Liver (tissue), 3 donors: ENCODE data around the gene DNAH10.

ENCODE experiments used
- CTCF ChIP-seq: fragments of 150-350 bp; IDR thresholded peaks from 2 replicates; pipeline ENCODE4 v1.5.1; 2017; ENCODE audit warnings: improper control_type of control experiment, low read depth, low read length; ENCODE audit not compliant: missing input control
- JUND ChIP-seq, 2 donors: IDR thresholded peaks; 2 replicates each; pipeline ENCODE4 v1.6.1; 2016; ENCODE audit warnings: antibody characterized with exemption in 2 of 2
- MAX ChIP-seq: IDR thresholded peaks from 2 replicates; pipeline ENCODE4 v1.6.1; 2016; ENCODE audit warnings: antibody characterized with exemption
- NR2F2 ChIP-seq: IDR thresholded peaks from 2 replicates; pipeline ENCODE4 v1.6.1; 2016; ENCODE audit warnings: antibody characterized with exemption
- RAD21 ChIP-seq, 2 donors: IDR thresholded peaks; 2 replicates each; pipeline ENCODE4 v1.6.1; 2016; ENCODE audit warnings: antibody characterized with exemption in 2 of 2, mild to moderate bottlenecking in 2 of 2
- RXRA ChIP-seq, 2 donors: IDR thresholded peaks; 2 replicates each; pipeline ENCODE4 v1.6.1; 2017 to 2018; ENCODE audit warnings: antibody characterized with exemption in 2 of 2, mild to moderate bottlenecking in 1 of 2
- SP1 ChIP-seq: IDR thresholded peaks from 2 replicates; pipeline ENCODE4 v1.6.1; 2018; ENCODE audit warnings: antibody characterized with exemption, mild to moderate bottlenecking
- TAF1 ChIP-seq: conservative IDR thresholded peaks from 2 replicates; pipeline ENCODE4 v1.6.1; 2016; ENCODE audit warnings: antibody characterized with exemption, mild to moderate bottlenecking
- TF ChIP-seq, protein P1 (sequence below): IDR thresholded peaks from 2 replicates; pipeline ENCODE4 v1.6.1; 2016; ENCODE audit warnings: antibody characterized with exemption
- donor health status: healthy.
- donor health status: healthy.

GRCh38 chr12:123843912-123844748 is 82.0 kb downstream of the DNAH10 start:
- TF ChIP-seq, protein P1, sequence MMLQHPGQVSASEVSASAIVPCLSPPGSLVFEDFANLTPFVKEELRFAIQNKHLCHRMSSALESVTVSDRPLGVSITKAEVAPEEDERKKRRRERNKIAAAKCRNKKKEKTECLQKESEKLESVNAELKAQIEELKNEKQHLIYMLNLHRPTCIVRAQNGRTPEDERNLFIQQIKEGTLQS = no peak
- TF ChIP-seq CTCF (no peak), MAX (no peak), TAF1 (no peak), SP1 (no peak), JUND (IDR thresholded peaks at IDR 0.05) (no peak), RXRA (IDR thresholded peaks at IDR 0.05) (no peak), NR2F2 (no peak), RAD21 (IDR thresholded peaks at IDR 0.05) (no peak)
